T-helper 2 cell treated with Interferon-gamma antibody and Interleukin-4, amounts not matched to agents 100 ng/mL and 5 ng/mL, for 36 hours (primary cell): ENCODE data around the gene KIAA1614. TPM values are rescaled to one million over a fixed set of nuclear protein-coding genes. Genes with fewer than 3 reads are reported as not detected.

ENCODE experiments used
- intact Hi-C: fragments of 100-400 bp; cut with micrococcal nuclease; formaldehyde crosslinking; loops from one replicate; pipeline ENCODE4 v1.15.1; 2023
- total RNA-seq: library from RNA; stranded (reverse); gene quantifications from 2 replicates; pipeline ENCODE4 v1.2.3, GENCODE V29; 2022

KIAA1614 gene
- total RNA-seq: 0.07 and 0.16 TPM in 2 replicates

- intact Hi-C loops: no loop called here
These were observed at the start of gene KIAA1614 for GRCh38 chr1:180912801-180913565. KIAA1614 (plus strand) TSS chr1:180912897; CDS start chr1:180913244, 347 bp downstream.

DNA sequence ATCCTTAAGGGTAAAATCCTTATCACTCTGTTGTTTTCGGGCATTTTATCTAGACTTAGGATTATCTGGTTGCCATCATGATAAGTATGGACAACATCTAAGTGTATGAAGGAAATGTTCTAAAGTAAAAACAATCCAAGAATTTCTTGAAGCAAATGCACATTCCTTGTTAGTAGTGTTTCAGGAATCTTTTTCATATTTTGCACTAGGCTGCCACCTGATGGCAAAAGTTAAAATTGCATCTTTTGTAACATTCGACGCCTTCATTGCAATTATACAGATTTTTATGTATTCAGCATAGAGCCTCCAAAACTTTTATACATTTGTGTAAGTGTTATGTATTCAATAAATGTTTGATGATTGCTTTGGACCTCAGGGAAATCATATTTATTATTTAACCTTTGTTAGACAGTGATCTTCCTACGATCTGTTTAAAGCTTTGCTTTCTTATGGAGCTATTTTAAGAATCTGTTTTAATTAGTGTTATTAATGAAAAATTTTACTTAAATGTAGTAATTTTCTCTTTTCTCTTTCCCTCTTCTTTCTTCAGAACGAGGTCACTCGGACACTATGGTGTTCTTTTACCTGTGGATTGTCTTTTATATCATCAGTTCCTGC, 49.4 kb upstream of the KIAA1614 start:
- intact Hi-C loops: loop anchor here (5.0 kb wide), 3 partner anchors 86 to 346 kb away; partner anchors contain the start of gene XPR1

- intact Hi-C loops: loop anchor here (1.0 to 10.0 kb wide), 4 partner anchors 140 to 284 kb away; partner anchors contain the start of genes IER5 and STX6
These were observed 30.7 kb upstream of the KIAA1614 start for GRCh38 chr1:180881806-180882509.

DNA sequence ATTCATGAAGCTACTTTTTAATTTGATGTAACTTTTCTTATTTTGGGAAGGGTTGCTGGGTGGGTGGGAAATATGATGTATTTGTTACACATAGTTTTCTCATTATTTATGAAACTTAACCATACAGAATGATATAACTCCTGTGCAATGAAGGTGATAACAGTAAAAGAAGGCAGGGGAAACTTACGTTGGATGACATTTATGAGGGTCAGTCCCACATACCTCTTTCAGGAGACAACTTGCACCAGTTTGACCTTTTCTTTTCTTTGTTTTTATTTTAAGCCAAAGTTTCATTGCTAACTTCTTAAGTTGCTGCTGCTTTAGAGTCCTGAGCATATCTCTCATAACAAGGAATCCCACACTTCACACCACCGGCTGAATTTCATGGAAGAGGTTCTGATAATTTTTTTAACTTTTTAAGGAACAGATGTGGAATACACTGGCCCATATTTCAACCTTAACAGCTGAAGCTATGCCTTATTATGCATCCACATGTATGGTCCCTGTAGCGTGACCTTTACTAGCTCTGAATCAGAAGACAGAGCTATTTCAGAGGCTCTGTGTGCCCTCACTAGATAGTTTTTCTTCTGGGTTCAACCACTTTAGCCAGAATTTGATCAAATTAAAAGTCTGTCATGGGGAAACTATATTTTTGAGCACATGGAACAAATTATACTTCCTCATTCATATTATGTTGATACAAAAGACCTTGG, 28.0 kb upstream of the KIAA1614 start:
- intact Hi-C loops: loop anchor here (5.0 to 10.0 kb wide), 2 partner anchors 138 to 200 kb away; partner anchors contain the start of genes IER5 and STX6

DNA sequence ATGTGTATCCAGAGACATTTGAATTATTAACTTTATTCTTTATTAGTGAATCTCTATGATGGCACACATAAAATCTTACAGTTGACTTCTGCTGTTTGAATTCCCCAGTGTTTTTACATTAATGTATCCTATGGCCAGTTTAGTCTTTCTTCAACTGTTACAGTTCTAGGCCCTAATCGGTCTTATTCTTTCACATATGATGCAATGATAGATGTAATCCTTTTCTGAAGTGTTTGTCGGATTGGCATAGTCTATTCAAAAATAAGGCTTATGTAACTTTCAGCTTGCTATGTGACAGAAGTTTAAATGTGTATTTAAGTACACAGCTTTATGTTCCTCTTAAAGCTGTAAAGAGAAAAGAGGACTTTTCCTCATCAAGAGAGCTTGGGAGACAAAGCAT, 26.4 kb upstream of the KIAA1614 start:
- intact Hi-C loops: loop anchor here (10.0 kb wide), 1 partner anchor 198 kb away; the partner anchor contains the start of gene IER5

DNA sequence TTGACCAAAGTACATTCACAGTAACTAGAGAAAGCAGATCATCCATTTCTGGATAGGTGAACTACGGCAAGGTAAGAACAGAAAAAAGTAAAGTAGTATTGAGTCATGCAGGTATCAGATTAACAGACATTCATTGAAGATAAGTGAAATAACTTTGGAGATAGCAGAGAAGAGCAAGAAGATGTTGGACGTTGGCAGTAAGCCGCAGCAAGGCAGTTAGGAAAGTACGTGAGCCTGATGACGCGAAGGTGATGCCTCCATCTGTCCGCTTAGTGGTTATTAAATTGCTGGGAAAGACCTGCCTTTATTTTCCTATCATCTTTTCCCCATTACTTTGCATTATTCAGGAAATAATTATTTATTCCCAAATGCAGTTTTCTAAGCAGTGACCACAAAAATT, 24.9 kb upstream of the KIAA1614 start:
- intact Hi-C loops: loop anchor here (10.0 kb wide), 1 partner anchor 197 kb away; the partner anchor contains the start of gene IER5

GRCh38 chr1:180888870-180889269, 23.8 kb upstream of the KIAA1614 start:
- intact Hi-C loops: loop anchor here (10.0 kb wide), 1 partner anchor 196 kb away; the partner anchor contains the start of gene IER5

DNA sequence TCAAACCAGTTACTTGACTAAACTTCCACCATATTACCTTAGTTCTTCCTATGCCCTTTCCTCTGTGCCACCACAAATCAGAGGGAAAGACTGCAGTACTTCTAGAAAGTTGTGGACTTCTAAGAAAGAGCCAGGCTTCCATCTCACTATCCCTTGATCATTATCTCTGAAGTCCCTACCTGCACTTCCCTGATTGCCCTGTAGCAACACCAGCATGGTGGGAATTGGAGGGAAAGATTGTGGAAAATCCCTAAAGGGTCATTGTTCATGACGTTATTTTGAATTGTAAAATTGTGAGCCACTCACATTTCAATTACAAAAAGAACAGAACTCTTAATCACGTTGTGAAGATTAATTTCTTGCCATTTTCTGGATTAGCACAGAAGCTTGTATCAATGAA, 23.4 kb upstream of the KIAA1614 start:
- intact Hi-C loops: loop anchor here (10.0 kb wide), 1 partner anchor 195 kb away; the partner anchor contains the start of gene IER5

DNA sequence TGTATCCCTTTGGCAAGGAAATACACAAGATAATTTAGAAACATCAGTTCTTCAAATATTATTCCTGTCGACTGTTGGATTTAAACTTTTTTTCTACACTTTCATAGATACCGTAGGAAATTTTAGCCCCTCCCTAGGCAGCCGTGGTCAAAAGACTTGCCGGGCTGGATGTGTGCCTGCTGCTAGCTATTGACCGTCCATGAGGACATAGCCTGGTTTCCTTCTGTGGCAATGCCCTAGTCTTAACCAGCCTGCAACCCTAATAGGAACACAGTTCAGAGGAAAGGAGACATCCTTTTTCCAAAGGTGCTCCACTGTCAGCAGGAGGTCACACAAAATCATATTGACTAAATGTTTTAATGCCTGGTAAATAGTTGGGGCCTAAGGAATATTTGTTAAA, 20.4 kb upstream of the KIAA1614 start:
- intact Hi-C loops: no loop called here

DNA sequence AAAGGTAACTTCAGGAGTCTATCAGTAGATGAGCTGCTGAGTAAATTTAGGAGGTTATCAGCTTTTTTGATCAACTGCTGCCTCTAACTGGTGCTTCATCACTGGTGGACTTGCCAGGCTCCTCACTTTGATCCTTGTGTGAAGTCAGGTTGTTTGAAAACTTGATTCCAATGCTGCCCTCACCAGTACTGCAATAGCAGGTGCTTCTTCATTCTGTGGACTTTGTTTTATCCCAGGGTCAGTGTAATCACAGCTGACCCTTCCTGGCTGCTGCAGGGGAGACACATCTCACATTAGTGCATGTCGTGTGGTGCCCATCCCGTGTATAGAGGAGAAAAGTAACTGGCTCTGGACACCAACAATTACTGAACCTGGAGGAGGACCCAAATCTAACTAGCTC, 20.0 kb upstream of the KIAA1614 start:
- intact Hi-C loops: no loop called here

DNA sequence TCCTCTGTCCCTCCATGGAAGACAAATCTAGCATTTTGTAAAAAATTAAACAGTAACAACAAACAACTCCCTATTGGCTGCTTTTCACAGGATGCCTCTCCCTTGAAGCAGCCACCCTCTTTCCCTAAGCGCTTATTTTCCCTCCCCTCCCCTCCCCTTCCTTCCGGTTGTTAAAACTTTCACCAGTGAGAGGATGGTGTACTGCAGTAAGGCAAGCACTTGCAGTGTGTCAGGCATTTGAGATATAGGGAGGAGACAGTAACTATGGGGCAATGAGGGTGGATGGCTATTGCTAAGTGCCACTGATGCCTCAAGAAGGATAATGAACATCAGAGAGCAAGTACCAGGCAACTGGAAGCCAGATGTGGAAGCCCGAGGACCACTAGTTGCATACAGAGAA, 19.1 kb upstream of the KIAA1614 start:
- intact Hi-C loops: no loop called here

DNA sequence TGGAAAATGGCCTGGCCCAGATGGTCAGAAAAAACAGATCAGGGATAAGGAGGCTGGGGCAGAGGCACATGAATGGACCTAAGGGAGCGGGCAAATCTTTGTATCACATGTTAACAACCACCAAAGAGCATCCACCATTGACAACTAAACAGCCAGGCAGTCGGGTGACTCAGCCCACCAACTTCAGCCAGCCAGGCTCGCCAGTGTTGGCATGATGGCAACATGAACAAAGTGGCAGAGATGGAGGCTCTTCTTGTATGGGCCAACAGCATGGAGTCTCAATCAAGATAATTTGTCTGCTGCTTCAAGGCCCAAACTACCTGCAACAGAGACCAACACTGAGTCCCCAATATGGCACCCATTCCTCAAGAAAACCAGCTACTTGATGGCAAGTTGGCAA, 16.5 kb upstream of the KIAA1614 start:
- intact Hi-C loops: no loop called here

- intact Hi-C loops: no loop called here
These were observed 14.1 kb upstream of the KIAA1614 start for GRCh38 chr1:180898441-180899219.

GRCh38 chr1:180899262-180899661, 13.4 kb upstream of the KIAA1614 start:
- intact Hi-C loops: no loop called here

GRCh38 chr1:180901076-180901990, 11.4 kb upstream of the KIAA1614 start:
- intact Hi-C loops: no loop called here

DNA sequence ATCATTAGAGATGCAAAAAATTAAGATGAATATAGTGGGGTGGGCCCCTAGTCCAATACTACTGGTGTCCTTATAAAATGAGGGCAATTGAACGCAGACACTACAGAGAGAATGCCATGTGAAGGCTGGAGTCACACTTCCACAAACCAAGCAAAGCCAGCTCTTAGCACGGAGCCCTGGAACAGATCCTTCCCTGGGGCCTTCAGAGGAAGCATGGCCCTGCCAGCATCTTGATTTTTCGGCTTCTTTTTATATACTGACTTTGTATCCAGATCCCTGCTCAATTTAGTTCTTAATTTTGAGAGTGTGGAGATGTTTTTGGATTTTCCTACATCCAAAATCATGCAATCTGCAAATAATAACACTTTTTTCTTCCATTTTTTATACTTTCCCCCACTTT, 10.2 kb upstream of the KIAA1614 start:
- intact Hi-C loops: no loop called here

- intact Hi-C loops: no loop called here
These were observed 6.8 kb upstream of the KIAA1614 start for GRCh38 chr1:180905927-180906326.

DNA sequence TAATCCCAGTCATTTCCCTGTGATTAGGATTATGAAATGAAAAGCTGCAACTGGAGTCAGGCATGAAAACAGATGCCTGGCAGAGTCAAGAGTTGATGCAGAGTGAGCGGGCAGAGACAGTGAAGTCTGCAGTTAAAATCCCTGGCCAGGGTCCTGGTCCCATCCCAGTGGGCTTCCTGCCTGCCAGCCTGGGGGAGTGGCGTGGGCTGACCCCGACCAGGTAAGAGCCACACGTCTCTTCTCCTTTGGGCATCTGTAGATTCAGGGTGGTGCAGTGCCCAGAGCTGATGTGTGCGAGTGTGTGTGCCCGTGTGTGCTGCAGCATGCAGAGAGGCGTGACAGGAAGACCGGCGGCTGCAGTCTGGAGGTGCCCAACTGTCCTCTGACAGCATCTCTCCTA, 6.2 kb upstream of the KIAA1614 start:
- intact Hi-C loops: no loop called here
